Measurements from ENCODE around the gene CEP20.

The CEP20 gene

GRCh38 chr16:15873737-15874136, 14.7 kb downstream of the CEP20 start:
- no peak for TF ChIP-seq SIN3A (IDR thresholded peaks at IDR 0.05; ENCODE audit: borderline replicate concordance, insufficient read depth, low read length)
- no peak for TF ChIP-seq REST (IDR thresholded peaks at IDR 0.05; ENCODE audit: insufficient read depth in 1 of 2, low read depth in 2 of 2, low read length in 2 of 2)
- TF ChIP-seq FOXP2 (optimal IDR thresholded peaks at IDR 0.05; ENCODE audit: borderline replicate concordance, extremely low read depth, extremely low read length, insufficient read depth) = no peak
- TF ChIP-seq POLR2AphosphoS5 (IDR thresholded peaks at IDR 0.05; ENCODE audit: low read depth, low read length) = no peak
- TF ChIP-seq TAF1 (IDR thresholded peaks at IDR 0.05; ENCODE audit: borderline replicate concordance, insufficient read depth, low read length) = no peak

- TF ChIP-seq POLR2AphosphoS5 (IDR thresholded peaks at IDR 0.05; ENCODE audit: low read depth, low read length) (no peak), FOXP2 (optimal IDR thresholded peaks at IDR 0.05; ENCODE audit: borderline replicate concordance, extremely low read depth, extremely low read length, insufficient read depth) (no peak), TAF1 (IDR thresholded peaks at IDR 0.05; ENCODE audit: borderline replicate concordance, insufficient read depth, low read length) (no peak)
Observed at GRCh38 chr16:15873301-15873700, 15.1 kb downstream of the CEP20 start.

- TF ChIP-seq REST (IDR thresholded peaks at IDR 0.05; ENCODE audit: insufficient read depth in 1 of 2, low read depth in 2 of 2, low read length in 2 of 2) (no peak), POLR2AphosphoS5 (IDR thresholded peaks at IDR 0.05; ENCODE audit: low read depth, low read length) (no peak), SIN3A (IDR thresholded peaks at IDR 0.05; ENCODE audit: borderline replicate concordance, insufficient read depth, low read length) (no peak), TAF1 (IDR thresholded peaks at IDR 0.05; ENCODE audit: borderline replicate concordance, insufficient read depth, low read length) (no peak), FOXP2 (optimal IDR thresholded peaks at IDR 0.05; ENCODE audit: borderline replicate concordance, extremely low read depth, extremely low read length, insufficient read depth) (no peak)
Observed at GRCh38 chr16:15870011-15870410, 18.4 kb downstream of the CEP20 start.

GRCh38 chr16:15866451-15866850, 22.0 kb downstream of the CEP20 start:
- TF ChIP-seq SIN3A (IDR thresholded peaks at IDR 0.05; ENCODE audit: borderline replicate concordance, insufficient read depth, low read length) = no peak
- no peak for TF ChIP-seq POLR2AphosphoS5 (IDR thresholded peaks at IDR 0.05; ENCODE audit: low read depth, low read length)
- no peak for TF ChIP-seq TAF1 (IDR thresholded peaks at IDR 0.05; ENCODE audit: borderline replicate concordance, insufficient read depth, low read length)
- no peak for TF ChIP-seq FOXP2 (optimal IDR thresholded peaks at IDR 0.05; ENCODE audit: borderline replicate concordance, extremely low read depth, extremely low read length, insufficient read depth)
- TF ChIP-seq REST (IDR thresholded peaks at IDR 0.05; ENCODE audit: insufficient read depth in 1 of 2, low read depth in 2 of 2, low read length in 2 of 2) = no peak

- TF ChIP-seq TAF1 (IDR thresholded peaks at IDR 0.05; ENCODE audit: borderline replicate concordance, insufficient read depth, low read length) (no peak), SIN3A (IDR thresholded peaks at IDR 0.05; ENCODE audit: borderline replicate concordance, insufficient read depth, low read length) (no peak), POLR2AphosphoS5 (IDR thresholded peaks at IDR 0.05; ENCODE audit: low read depth, low read length) (no peak), REST (IDR thresholded peaks at IDR 0.05; ENCODE audit: insufficient read depth in 1 of 2, low read depth in 2 of 2, low read length in 2 of 2) (no peak), FOXP2 (optimal IDR thresholded peaks at IDR 0.05; ENCODE audit: borderline replicate concordance, extremely low read depth, extremely low read length, insufficient read depth) (no peak)
Observed at GRCh38 chr16:15865742-15866141, 22.7 kb downstream of the CEP20 start.

Measured in PFSK-1 (cell line).